Liver (tissue), 3 donors: ENCODE measurements around the gene PGS1.

Experiments used
- GABPA ChIP-seq, 2 donors: IDR thresholded peaks in 1 of 2; conservative IDR thresholded peaks in 1 of 2; 2 replicates each; pipeline ENCODE4 v1.6.1; 2016; ENCODE audit warnings: antibody characterized with exemption in 2 of 2, mild to moderate bottlenecking in 1 of 2, moderate library complexity in 1 of 2
- YY1 ChIP-seq: IDR thresholded peaks from 2 replicates; pipeline ENCODE4 v1.6.1; 2016; ENCODE audit warnings: antibody characterized with exemption, mild to moderate bottlenecking
- TF ChIP-seq, protein P1 (sequence below): fragments of 150-350 bp; IDR thresholded peaks from 2 replicates; pipeline ENCODE4 v1.5.1; 2017; ENCODE audit warnings: improper control_type of control experiment, low read depth, low read length; ENCODE audit not compliant: missing input control
- donor health status: healthy.
- donor health status: healthy.

DNA sequence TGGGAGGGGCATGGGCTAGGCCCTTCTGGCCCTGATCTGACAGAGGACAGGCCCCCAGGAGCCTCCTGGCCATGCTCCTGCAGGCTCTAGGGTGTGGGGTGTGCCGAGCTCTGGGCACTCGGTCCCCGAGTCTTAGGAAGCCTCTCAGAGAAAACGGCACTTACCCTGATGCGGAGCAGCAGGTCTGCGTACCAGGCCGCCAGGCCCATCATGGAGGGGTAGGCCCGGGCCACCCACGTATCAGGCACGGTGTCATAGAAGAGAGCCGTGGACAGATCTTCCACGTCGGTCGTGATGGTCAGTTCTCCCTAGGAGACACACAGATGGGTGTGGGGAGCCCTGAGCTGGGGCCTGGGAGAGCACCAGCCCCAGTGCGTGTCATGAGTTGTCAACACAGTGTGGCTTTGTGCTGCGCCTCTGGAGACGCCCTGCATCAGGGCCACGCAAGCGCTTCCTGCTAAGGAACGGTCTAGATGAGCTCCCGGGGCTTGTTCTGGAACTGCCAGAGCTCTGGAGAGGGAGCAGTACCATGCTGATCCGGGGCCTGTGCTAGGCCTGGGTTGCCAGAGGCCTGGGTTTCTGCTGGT lies 47.9 kb downstream of the PGS1 start:
- TF ChIP-seq YY1 (no peak), GABPA (IDR thresholded peaks at IDR 0.05 in 1 of 2, conservative IDR thresholded peaks at IDR 0.05 in 1 of 2) (no peak)
- TF ChIP-seq, protein P1, sequence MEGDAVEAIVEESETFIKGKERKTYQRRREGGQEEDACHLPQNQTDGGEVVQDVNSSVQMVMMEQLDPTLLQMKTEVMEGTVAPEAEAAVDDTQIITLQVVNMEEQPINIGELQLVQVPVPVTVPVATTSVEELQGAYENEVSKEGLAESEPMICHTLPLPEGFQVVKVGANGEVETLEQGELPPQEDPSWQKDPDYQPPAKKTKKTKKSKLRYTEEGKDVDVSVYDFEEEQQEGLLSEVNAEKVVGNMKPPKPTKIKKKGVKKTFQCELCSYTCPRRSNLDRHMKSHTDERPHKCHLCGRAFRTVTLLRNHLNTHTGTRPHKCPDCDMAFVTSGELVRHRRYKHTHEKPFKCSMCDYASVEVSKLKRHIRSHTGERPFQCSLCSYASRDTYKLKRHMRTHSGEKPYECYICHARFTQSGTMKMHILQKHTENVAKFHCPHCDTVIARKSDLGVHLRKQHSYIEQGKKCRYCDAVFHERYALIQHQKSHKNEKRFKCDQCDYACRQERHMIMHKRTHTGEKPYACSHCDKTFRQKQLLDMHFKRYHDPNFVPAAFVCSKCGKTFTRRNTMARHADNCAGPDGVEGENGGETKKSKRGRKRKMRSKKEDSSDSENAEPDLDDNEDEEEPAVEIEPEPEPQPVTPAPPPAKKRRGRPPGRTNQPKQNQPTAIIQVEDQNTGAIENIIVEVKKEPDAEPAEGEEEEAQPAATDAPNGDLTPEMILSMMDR, result no peak
